Heart right ventricle (tissue), 16 donors: ENCODE measurements around the gene TNFSF10. TPM values are rescaled to one million over a fixed set of nuclear protein-coding genes. Genes with fewer than 3 reads are reported as not detected.

Source experiments
- ATAC-seq, 8 donors: fragments of 200-7000 bp; cut with Tn5 transposase; one replicate each; pipeline ENCODE4 v1.9.1; 2020; ENCODE audit warnings: mild to moderate bottlenecking in 8 of 8, moderate library complexity in 8 of 8, moderate number of reproducible peaks in 1 of 8
- DNase-seq, 2 donors: peaks; one replicate each; pipeline ENCODE4 v3.0.0-alpha.2; 2020
- H3K27ac ChIP-seq, 10 donors: fragments of 200-600 bp; sonication (generic) in 2 of 10; one replicate each; pipeline versions ENCODE4 v1.5.0 to v1.8.0; 2020 to 2022; ENCODE audit warnings: mild to moderate bottlenecking in 3 of 10
- H3K27me3 ChIP-seq, 7 donors: fragments of 200-600 bp; one replicate each; pipeline ENCODE4 v1.8.0; 2021 to 2022; ENCODE audit warnings: mild to moderate bottlenecking in 2 of 7
- H3K36me3 ChIP-seq, 9 donors: fragments of 200-600 bp; sonication (generic) in 1 of 9; one replicate each; pipeline versions ENCODE4 v1.5.0 to v1.8.0; 2020 to 2022; ENCODE audit warnings: mild to moderate bottlenecking in 2 of 9
- H3K4me1 ChIP-seq, 9 donors: fragments of 200-600 bp; sonication (generic) in 1 of 9; one replicate each; pipeline versions ENCODE4 v1.5.0 to v1.8.0; 2020 to 2022; ENCODE audit warnings: mild to moderate bottlenecking in 4 of 9
- H3K4me3 ChIP-seq, 10 donors: fragments of 200-600 bp; sonication (generic) in 2 of 10; one replicate each; pipeline versions ENCODE4 v1.5.0 to v1.8.0; 2020 to 2022; ENCODE audit warnings: mild to moderate bottlenecking in 7 of 10, moderate library complexity in 2 of 10
- H3K9me3 ChIP-seq, 11 donors: fragments of 200-600 bp in 10 of 11; sonication (generic) in 2 of 11; one replicate each; pipeline versions ENCODE4 v1.5.0 to v1.8.0; 2013 to 2022; ENCODE audit warnings: mild to moderate bottlenecking in 2 of 11, control low read depth in 1 of 11, moderate library complexity in 1 of 11
- WGBS, 2 donors: extraction: QIAGEN DNeasy Blood & Tissue Kit; methylation state at CpG; one replicate each; pipeline ENCODE4 v1.1.7; 2013; ENCODE audit warnings: inconsistent platforms in 1 of 2; 5-methylcytosine and 5-hydroxymethylcytosine counted together
- intact Hi-C, 10 donors: fragments of 100-400 bp; cut with DNase I; formaldehyde crosslinking; loops; one replicate each; pipeline versions ENCODE4 v1.11.1 to v1.14.2; 2022
- polyA plus RNA-seq, 2 donors: library from polyadenylated mRNA; stranded (reverse); fragments of 200-250 nt; gene quantifications; one replicate each; pipeline ENCODE4 v1.2.3, GENCODE V29; 2013
- total RNA-seq, 10 donors: library from RNA; stranded (reverse); fragmentation: NEBNext Ultra II Directional in 3 of 10; extraction: Animal tissue kit (Norgen Biotek cat#: 25700) in 3 of 10; gene quantifications; one replicate each; pipeline versions ENCODE4 v1.2.1 to v1.2.4, GENCODE V29; 2021 to 2023
- TF ChIP-seq, protein P1 (sequence below), 9 donors: fragments of 200-600 bp; sonication (generic) in 2 of 9; IDR thresholded peaks; one replicate each; pipeline versions ENCODE4 v1.5.0 to v1.8.0; 2021 to 2022; ENCODE audit warnings: antibody characterized with exemption in 9 of 9, mild to moderate bottlenecking in 5 of 9, moderate library complexity in 1 of 9
- donor health status: Arrhythmogenic right ventricular cardiomyopathy.
- donor health status: ischemic (EF 13 %, LVEDD 7.1; RV severe dilation, severe dysfunction).
- donor health status: healthy with polysubstance abuse.
- donor health status: DM: no; HTN: yes; CAD: no.
- donor health status: DM: no; HTN: no; CAD: no.
- donor health status: ischemic (EF 25% LVEDD 6.9; RV normal size, moderate dysfunction).
- donor health status: ischemic (EF 25% LVEDD 5.7; RV mildly dilated, moderate dysfunction).
- donor health status: healthy.
- donor health status: DM: yes; HTN: yes; CAD: no.
- donor health status: Ischemic cardiomyopathy.
- donor health status: ischemic (EF 35%, LVEDD 5.7; RV mildly dilated, moderate dysfunction).
- donor health status: nonischemic (EF 11% LVEDD 7.7; RV severe dilation, severe dysfunction).
- donor health status: DM: yes; HTN: yes; CAD: no.
- donor health status: PGD.
- donor health status: ischemic (EF 29% LVEDD 5.4; RV normal size, mild dysfunction).
- donor health status: nonischemic (EF 23%, LVEDD 6.1; RV moderate dilation, normal function).

Gene TNFSF10
- total and polyA plus RNA-seq, 12 donors = 4.7 to 51.5 (median 17.5) TPM

GRCh38 chr3:172553526-172554252 is 30.5 kb upstream of the TNFSF10 start:
- intact Hi-C loops = no loop called here
- no peak overlapping the region for H3K27ac ChIP-seq
- DNase-seq (no peak), ATAC-seq (no peak)
- no peaks in the 10 kb centered on the region for H3K9me3 ChIP-seq
- no peaks in the 10 kb centered on the region for H3K36me3 ChIP-seq
- H3K4me3 ChIP-seq = no peak overlapping the region
- H3K4me1 ChIP-seq = peaks cover 0 to 19% (median 0%) of the 10 kb centered on the region in 9 donors
- TF ChIP-seq, protein P1, sequence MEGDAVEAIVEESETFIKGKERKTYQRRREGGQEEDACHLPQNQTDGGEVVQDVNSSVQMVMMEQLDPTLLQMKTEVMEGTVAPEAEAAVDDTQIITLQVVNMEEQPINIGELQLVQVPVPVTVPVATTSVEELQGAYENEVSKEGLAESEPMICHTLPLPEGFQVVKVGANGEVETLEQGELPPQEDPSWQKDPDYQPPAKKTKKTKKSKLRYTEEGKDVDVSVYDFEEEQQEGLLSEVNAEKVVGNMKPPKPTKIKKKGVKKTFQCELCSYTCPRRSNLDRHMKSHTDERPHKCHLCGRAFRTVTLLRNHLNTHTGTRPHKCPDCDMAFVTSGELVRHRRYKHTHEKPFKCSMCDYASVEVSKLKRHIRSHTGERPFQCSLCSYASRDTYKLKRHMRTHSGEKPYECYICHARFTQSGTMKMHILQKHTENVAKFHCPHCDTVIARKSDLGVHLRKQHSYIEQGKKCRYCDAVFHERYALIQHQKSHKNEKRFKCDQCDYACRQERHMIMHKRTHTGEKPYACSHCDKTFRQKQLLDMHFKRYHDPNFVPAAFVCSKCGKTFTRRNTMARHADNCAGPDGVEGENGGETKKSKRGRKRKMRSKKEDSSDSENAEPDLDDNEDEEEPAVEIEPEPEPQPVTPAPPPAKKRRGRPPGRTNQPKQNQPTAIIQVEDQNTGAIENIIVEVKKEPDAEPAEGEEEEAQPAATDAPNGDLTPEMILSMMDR (IDR thresholded peaks at IDR 0.05) = no peak
- WGBS, 2 donors = 90 to 92% methylated on average over 6 of the region's 6 CpGs
- H3K27me3 ChIP-seq = no peaks in the 10 kb centered on the region

DNA sequence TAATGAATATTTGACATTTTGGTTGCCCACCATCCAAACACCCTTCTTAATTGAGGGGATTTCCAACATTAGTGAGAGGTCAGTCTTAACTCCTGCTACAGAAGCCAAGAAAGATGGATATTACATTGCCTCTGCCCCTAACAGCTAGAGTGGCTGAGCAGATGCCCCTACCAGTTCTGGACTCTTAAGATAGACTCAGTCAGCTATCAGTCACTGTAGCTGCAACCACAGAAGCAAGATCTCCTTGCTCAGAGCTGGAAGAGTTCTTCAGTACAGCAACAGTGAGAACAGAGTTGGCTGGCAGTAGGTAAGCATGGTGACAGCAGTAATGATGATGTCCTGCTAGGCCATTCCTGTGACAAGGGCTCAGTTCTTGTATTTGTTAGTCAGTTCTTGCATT is 29.4 kb upstream of the TNFSF10 start:
- DNase-seq = no peak
- intact Hi-C loops = no loop called here
- H3K4me1 ChIP-seq = peaks cover 0 to 14% (median 2%) of the 10 kb centered on the region in 9 donors
- H3K27ac ChIP-seq = no peak overlapping the region
- no peaks in the 10 kb centered on the region for H3K36me3 ChIP-seq
- no peaks in the 10 kb centered on the region for H3K27me3 ChIP-seq
- no peaks in the 10 kb centered on the region for H3K9me3 ChIP-seq
- no peak overlapping the region for H3K4me3 ChIP-seq
- no peak for ATAC-seq
- TF ChIP-seq, protein P1 (IDR thresholded peaks at IDR 0.05) = no peak

- no peak overlapping the region for H3K4me3 ChIP-seq
- H3K4me1 ChIP-seq = peaks cover 0 to 14% (median 5%) of the 10 kb centered on the region in 9 donors
- no peaks in the 10 kb centered on the region for H3K27me3 ChIP-seq
- no peak for DNase-seq
- TF ChIP-seq, protein P1 (IDR thresholded peaks at IDR 0.05) = no peak
- 93 to 100% methylated on average over 1 of the region's 1 CpG for WGBS, 2 donors
- intact Hi-C loops = no loop called here
- no peak overlapping the region for H3K27ac ChIP-seq
- no peaks in the 10 kb centered on the region for H3K36me3 ChIP-seq
- ATAC-seq = no peak
- no peaks in the 10 kb centered on the region for H3K9me3 ChIP-seq
Measured at GRCh38 chr3:172551874-172552273, 28.6 kb upstream of the TNFSF10 start.

DNA sequence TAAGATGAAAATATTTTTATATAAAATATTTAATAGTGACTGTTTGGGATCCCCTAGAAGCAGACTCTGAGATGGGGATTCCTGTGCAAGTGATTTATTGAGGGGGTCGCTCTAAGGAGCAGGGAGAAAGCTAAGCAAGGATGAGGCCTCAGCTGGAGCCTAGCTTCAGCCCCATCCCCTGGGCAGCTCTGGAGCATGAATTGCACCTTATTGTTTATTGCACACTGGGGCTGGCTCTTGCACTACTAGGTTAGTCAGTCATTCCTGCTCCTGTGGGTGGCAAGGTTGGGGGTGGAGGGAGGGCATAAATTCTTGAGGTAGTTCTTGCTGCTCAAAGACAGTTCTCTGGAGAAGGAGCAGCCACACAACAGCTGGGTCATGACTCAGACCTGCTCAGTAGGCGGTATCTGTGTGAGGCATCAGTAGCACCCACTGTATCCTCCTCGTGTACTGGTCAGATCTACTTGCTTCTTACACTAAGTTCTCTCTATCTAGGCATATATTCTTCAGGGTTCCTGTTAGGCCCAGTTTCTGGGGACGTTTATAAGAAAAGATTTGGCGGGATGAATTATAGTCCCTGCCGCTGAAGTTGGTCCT is 27.2 kb upstream of the TNFSF10 start:
- peak overlapping the region in 1 of 10 donors; percentile 39 for H3K27ac ChIP-seq
- WGBS, 2 donors = 88% methylated on average over 6 of the region's 6 CpGs
- H3K9me3 ChIP-seq = no peaks in the 10 kb centered on the region
- intact Hi-C loops = no loop called here
- H3K27me3 ChIP-seq = no peaks in the 10 kb centered on the region
- DNase-seq (no peak), ATAC-seq (peak in 1 of 8 donors; percentile 63)
- H3K36me3 ChIP-seq = no peaks in the 10 kb centered on the region
- TF ChIP-seq, protein P1 (IDR thresholded peaks at IDR 0.05) = no peak
- peaks cover 0 to 22% (median 16%) of the 10 kb centered on the region in 9 donors for H3K4me1 ChIP-seq
- no peak overlapping the region for H3K4me3 ChIP-seq
